Astrocyte (in vitro differentiated cells and primary cell): ENCODE results near the gene NFKBIL1. TPM values are rescaled to one million over a fixed set of nuclear protein-coding genes. Genes with fewer than 3 reads are reported as not detected.

Experiments
- DNase-seq: peaks from one replicate; pipeline ENCODE4 v3.0.0-alpha.2; 2010; ENCODE audit warnings: low read depth
- FAIRE-seq: peaks from 2 replicates; lab custom pipeline; 2011; peaks lifted over from hg19 to GRCh38; lab: Jason Lieb, UNC
- H2AFZ ChIP-seq: 2 replicates; pipeline ENCODE4 v1.6.0; 2012; ENCODE audit warnings: low read depth, low read length, inconsistent platforms
- H3K27ac ChIP-seq: 2 replicates; pipeline ENCODE4 v1.5.1; 2011; ENCODE audit warnings: low read depth, low read length, inconsistent platforms
- H3K27me3 ChIP-seq: 2 replicates; pipeline ENCODE4 v1.6.0; 2011; ENCODE audit warnings: low read length, inconsistent platforms; ENCODE audit not compliant: insufficient read depth
- H3K36me3 ChIP-seq: 2 replicates; pipeline ENCODE4 v1.5.1; 2011; ENCODE audit warnings: low read length, inconsistent platforms; ENCODE audit not compliant: insufficient read depth
- H3K4me1 ChIP-seq: 2 replicates; pipeline ENCODE4 v1.5.1; 2011; ENCODE audit warnings: low read length, inconsistent platforms; ENCODE audit not compliant: insufficient read depth
- H3K4me2 ChIP-seq: 2 replicates; pipeline ENCODE4 v1.6.0; 2012; ENCODE audit warnings: low read length, inconsistent platforms
- H3K4me3 ChIP-seq: 2 replicates; pipeline ENCODE4 v1.5.1; 2011; ENCODE audit warnings: low read depth, mild to moderate bottlenecking, low read length, inconsistent platforms; ENCODE audit not compliant: insufficient read depth
- H3K79me2 ChIP-seq: 2 replicates; pipeline ENCODE4 v1.6.0; 2012; ENCODE audit warnings: mild to moderate bottlenecking, low read length, inconsistent platforms; ENCODE audit not compliant: insufficient read depth
- H3K9ac ChIP-seq: 2 replicates; pipeline ENCODE4 v1.6.0; 2012; ENCODE audit warnings: mild to moderate bottlenecking, low read length, inconsistent platforms
- H3K9me3 ChIP-seq: 2 replicates; pipeline ENCODE4 v1.5.1; 2012; ENCODE audit warnings: low read depth, mild to moderate bottlenecking, low read length, inconsistent platforms; ENCODE audit not compliant: insufficient read depth
- H4K20me1 ChIP-seq: 2 replicates; pipeline ENCODE4 v1.6.0; 2012; ENCODE audit warnings: low read length, inconsistent platforms; ENCODE audit not compliant: insufficient read depth
- H3K27ac Mint-ChIP-seq: one replicate; pipeline ENCODE4 v1.8.0; 2021; ENCODE audit warnings: mild to moderate bottlenecking, mixed read lengths; ENCODE audit not compliant: unreplicated experiment
- H3K27me3 Mint-ChIP-seq: one replicate; pipeline ENCODE4 v1.8.0; 2021; ENCODE audit warnings: low read depth, mixed read lengths; ENCODE audit not compliant: unreplicated experiment
- H3K36me3 Mint-ChIP-seq: one replicate; pipeline ENCODE4 v1.8.0; 2021; ENCODE audit warnings: low read depth, mixed read lengths; ENCODE audit not compliant: unreplicated experiment
- H3K4me1 Mint-ChIP-seq: one replicate; pipeline ENCODE4 v1.8.0; 2021; ENCODE audit warnings: low read depth, mixed read lengths; ENCODE audit not compliant: unreplicated experiment
- H3K4me3 Mint-ChIP-seq: one replicate; pipeline ENCODE4 v1.8.0; 2021; ENCODE audit warnings: mild to moderate bottlenecking, moderate library complexity, mixed read lengths; ENCODE audit not compliant: unreplicated experiment
- H3K9me3 Mint-ChIP-seq: one replicate; pipeline ENCODE4 v1.8.0; 2021; ENCODE audit warnings: mild to moderate bottlenecking, mixed read lengths; ENCODE audit not compliant: unreplicated experiment
- CTCF ChIP-seq: IDR thresholded peaks from 2 replicates; pipeline ENCODE4 v1.5.1; 2011; ENCODE audit warnings: low read depth, mild to moderate bottlenecking, inconsistent platforms, low read length, moderate library complexity; ENCODE audit not compliant: insufficient read depth
- EZH2 ChIP-seq: IDR thresholded peaks from 2 replicates; pipeline ENCODE4 v1.6.1; 2012; ENCODE audit warnings: mild to moderate bottlenecking, low read length, inconsistent platforms; ENCODE audit not compliant: insufficient read depth
- total RNA-seq: library from RNA; stranded (reverse); gene quantifications from 2 replicates; pipeline ENCODE4 v1.2.1, GENCODE V29; 2021

The NFKBIL1 gene
- total RNA-seq, 1 donor from 2014 or later, result 20.4 TPM

DNA sequence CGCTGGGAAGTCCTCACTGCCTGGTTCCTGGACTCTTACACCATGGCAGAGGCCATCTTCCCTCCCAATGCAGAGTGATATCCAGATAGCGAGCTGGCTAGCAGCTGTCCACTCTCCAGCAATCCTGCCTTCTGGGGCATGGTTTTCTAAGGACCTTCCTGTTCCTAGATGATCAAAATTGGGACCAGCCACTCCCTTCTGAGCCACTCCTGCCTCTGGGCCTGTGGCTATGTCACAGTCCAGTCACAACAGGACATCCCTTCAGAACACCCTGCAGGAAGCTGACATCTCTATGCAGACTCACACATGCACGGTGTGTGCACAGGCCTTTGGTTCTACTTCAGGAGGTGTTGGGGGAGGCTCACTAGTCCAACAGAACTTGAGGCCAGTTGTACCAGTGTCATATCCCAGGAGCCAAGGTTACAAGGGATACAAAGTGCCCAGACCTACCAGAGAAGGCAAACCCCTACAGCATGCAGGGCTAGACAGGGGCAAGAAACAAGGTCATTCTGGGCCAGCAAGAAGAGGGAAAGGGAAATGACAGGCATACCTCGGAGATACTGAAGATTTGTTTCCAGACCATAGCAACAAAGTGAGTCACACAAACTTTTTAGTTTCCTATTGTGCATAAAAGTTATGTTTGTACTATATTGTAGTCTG is 21.3 kb upstream of the NFKBIL1 start:
- peak overlapping the region; percentile 2 for H3K27ac ChIP-seq
- no peaks in the 10 kb centered on the region for H3K79me2 ChIP-seq
- peaks cover 10% of the 10 kb centered on the region for H3K36me3 ChIP-seq
- no peak overlapping the region for H2AFZ ChIP-seq
- H3K9me3 Mint-ChIP-seq, result no peaks in the 10 kb centered on the region
- DNase-seq, result peak; percentile 25
- peaks cover 4% of the 10 kb centered on the region for H3K27me3 Mint-ChIP-seq
- peaks cover 8% of the 10 kb centered on the region for H3K4me1 ChIP-seq
- peaks cover 4% of the 10 kb centered on the region for H3K36me3 Mint-ChIP-seq
- no peaks in the 10 kb centered on the region for H3K27me3 ChIP-seq
- H3K4me2 ChIP-seq, result peak overlapping the region; percentile 25
- TF ChIP-seq CTCF, result no peak
- no peak for TF ChIP-seq EZH2
- H3K9ac ChIP-seq, result no peak overlapping the region
- H3K27ac Mint-ChIP-seq, result peak overlapping the region; percentile 49
- H3K4me3 ChIP-seq, result no peak overlapping the region
- no peaks in the 10 kb centered on the region for H3K9me3 ChIP-seq
- H4K20me1 ChIP-seq, result peaks cover 34% of the 10 kb centered on the region
- H3K4me3 Mint-ChIP-seq, result no peak overlapping the region
- H3K4me1 Mint-ChIP-seq, result peaks cover 7% of the 10 kb centered on the region
- no peak for FAIRE-seq

DNA sequence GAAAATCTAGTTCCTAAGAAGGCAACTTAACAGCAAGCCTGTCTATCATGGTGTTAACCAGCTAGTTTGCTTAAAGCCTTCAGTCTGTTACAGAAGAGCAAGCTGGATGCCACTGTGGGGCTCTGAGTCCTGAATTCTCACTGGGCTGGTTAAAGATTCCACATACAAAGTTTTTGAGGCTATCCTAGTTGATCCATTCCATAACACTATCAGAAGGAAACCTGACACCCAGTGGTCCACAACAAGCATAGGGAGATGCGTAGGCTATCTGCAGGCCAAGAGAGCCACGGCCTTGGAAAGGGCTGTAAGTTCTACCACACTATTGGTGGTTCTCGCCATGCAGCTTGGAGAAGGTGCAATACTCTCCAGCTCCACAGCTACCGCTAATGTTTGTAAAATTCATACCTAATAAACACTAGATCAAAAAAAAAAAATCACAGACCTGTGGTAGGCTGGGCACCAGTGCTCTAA is 19.1 kb upstream of the NFKBIL1 start:
- H2AFZ ChIP-seq, result no peak overlapping the region
- no peak for FAIRE-seq
- H4K20me1 ChIP-seq, result peaks cover 56% of the 10 kb centered on the region
- H3K4me1 ChIP-seq, result peaks cover 8% of the 10 kb centered on the region
- TF ChIP-seq EZH2, result no peak
- no peak for TF ChIP-seq CTCF
- peaks cover 4% of the 10 kb centered on the region for H3K79me2 ChIP-seq
- no peak overlapping the region for H3K9ac ChIP-seq
- H3K9me3 Mint-ChIP-seq, result no peaks in the 10 kb centered on the region
- no peak for DNase-seq
- H3K4me1 Mint-ChIP-seq, result peaks cover 7% of the 10 kb centered on the region
- no peaks in the 10 kb centered on the region for H3K9me3 ChIP-seq
- H3K36me3 Mint-ChIP-seq, result peaks cover 6% of the 10 kb centered on the region
- H3K4me2 ChIP-seq, result no peak overlapping the region
- H3K27me3 ChIP-seq, result no peaks in the 10 kb centered on the region
- no peak overlapping the region for H3K4me3 ChIP-seq
- H3K27ac Mint-ChIP-seq, result no peak overlapping the region
- H3K36me3 ChIP-seq, result peaks cover 29% of the 10 kb centered on the region
- H3K27me3 Mint-ChIP-seq, result no peaks in the 10 kb centered on the region
- H3K4me3 Mint-ChIP-seq, result no peak overlapping the region
- H3K27ac ChIP-seq, result no peak overlapping the region

DNA sequence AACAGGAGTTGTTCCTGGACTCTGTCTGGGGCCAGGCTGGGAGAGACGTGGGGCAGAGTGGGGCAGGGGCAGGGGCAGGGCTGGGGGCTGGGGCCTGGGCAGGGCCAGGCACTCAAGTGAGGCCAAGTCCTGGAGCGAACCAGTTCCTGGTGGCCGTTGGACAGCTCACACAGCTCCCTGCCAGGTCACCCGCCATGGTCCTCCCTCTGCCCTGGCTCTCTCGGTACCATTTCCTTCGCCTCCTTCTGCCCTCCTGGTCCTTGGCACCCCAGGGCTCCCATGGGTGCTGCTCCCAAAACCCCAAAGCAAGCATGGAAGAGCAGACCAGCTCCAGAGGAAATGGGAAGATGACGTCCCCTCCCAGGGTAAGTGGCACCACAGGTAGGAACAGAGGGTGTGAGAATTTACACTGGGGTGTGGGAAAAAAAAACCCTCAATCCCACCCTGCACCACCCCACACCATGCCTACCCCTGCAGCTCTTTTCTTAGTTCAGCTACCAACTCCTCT is 18.5 kb upstream of the NFKBIL1 start, which contains the start of gene MCCD1:
TSS of gene MCCD1 (plus strand) at position 142 of the 508 bp plus-strand sequence. CDS start at position 195, 53 bp downstream.
- H3K4me1 Mint-ChIP-seq, result peaks cover 7% of the 10 kb centered on the region
- no peak for FAIRE-seq
- peaks cover 62% of the 10 kb centered on the region for H4K20me1 ChIP-seq
- no peaks in the 10 kb centered on the region for H3K9me3 Mint-ChIP-seq
- H3K27ac ChIP-seq, result no peak within 1 kb of the TSS
- no peaks in the 10 kb centered on the region for H3K9me3 ChIP-seq
- no peak for DNase-seq
- no peak within 1 kb of the TSS for H3K4me3 Mint-ChIP-seq
- H3K36me3 ChIP-seq, result peaks cover 34% of the 10 kb centered on the region
- H3K27ac Mint-ChIP-seq, result no peak within 1 kb of the TSS
- H3K4me1 ChIP-seq, result peaks cover 8% of the 10 kb centered on the region
- H3K27me3 ChIP-seq, result no peaks in the 10 kb centered on the region
- no peak within 1 kb of the TSS for H3K4me2 ChIP-seq
- H3K36me3 Mint-ChIP-seq, result peaks cover 6% of the 10 kb centered on the region
- no peak within 1 kb of the TSS for H3K9ac ChIP-seq
- H2AFZ ChIP-seq, result no peak within 1 kb of the TSS
- no peak for TF ChIP-seq CTCF
- TF ChIP-seq EZH2, result no peak
- H3K79me2 ChIP-seq, result peaks cover 9% of the 10 kb centered on the region
- H3K4me3 ChIP-seq, result no peak within 1 kb of the TSS
- H3K27me3 Mint-ChIP-seq, result no peaks in the 10 kb centered on the region
